ENCODE data around the gene MIEF2. TPM values are rescaled to one million over a fixed set of nuclear protein-coding genes. Genes with fewer than 3 reads are reported as not detected.
"Not testable (repeated sequence)": the region's sequence is repeated elsewhere in the genome, so short reads cannot be mapped to it uniquely, and the experiment has no call there.

MIEF2 gene
- polyA plus RNA-seq, 2 of the 4 experiments (the other 2 are of a cell fraction) = 3.7 to 8.5 TPM

GRCh38 chr17:18213666-18214270 lies 46.7 kb upstream of the MIEF2 start:
- FAIRE-seq (no peak), DNase-seq (ENCODE audit: low read depth in 1 of 2, low spot score in 1 of 2) (no peak), ATAC-seq (no peak)
- Histone ChIP-seq H3K4me2 (no peak overlapping the region), H3K4me3 (no peak overlapping the region), H3K4me1 (no peaks in the 10 kb centered on the region), H3K9me3 (no peaks in the 10 kb centered on the region), H3K27ac (no peak overlapping the region)
- TF ChIP-seq MYC (IDR thresholded peaks at IDR 0.05; ENCODE audit: borderline replicate concordance, low read length) (no peak), RNF2 (IDR thresholded peaks at IDR 0.05; ENCODE audit: borderline replicate concordance, low read depth) (no peak), ZC3H11A (IDR thresholded peaks at IDR 0.05) (no peak), HES2 (IDR thresholded peaks at IDR 0.05) (no peak), NR3C1 (IDR thresholded peaks at IDR 0.05) (no peak), JUNB (IDR thresholded peaks at IDR 0.05) (no peak), NPAS2 (CRISPR knock-in tag; IDR thresholded peaks at IDR 0.05; ENCODE audit: borderline replicate concordance) (no peak), USF2 (IDR thresholded peaks at IDR 0.05) (no peak), RARB (CRISPR knock-in tag; IDR thresholded peaks at IDR 0.05) (no peak), HDAC2 (IDR thresholded peaks at IDR 0.05) (no peak), E2F6 (IDR thresholded peaks at IDR 0.05; ENCODE audit: borderline replicate concordance, low read depth) (no peak), MAFK (IDR thresholded peaks at IDR 0.05; ENCODE audit: partially characterized antibody) (no peak)
- TF ChIP-seq, protein P1, sequence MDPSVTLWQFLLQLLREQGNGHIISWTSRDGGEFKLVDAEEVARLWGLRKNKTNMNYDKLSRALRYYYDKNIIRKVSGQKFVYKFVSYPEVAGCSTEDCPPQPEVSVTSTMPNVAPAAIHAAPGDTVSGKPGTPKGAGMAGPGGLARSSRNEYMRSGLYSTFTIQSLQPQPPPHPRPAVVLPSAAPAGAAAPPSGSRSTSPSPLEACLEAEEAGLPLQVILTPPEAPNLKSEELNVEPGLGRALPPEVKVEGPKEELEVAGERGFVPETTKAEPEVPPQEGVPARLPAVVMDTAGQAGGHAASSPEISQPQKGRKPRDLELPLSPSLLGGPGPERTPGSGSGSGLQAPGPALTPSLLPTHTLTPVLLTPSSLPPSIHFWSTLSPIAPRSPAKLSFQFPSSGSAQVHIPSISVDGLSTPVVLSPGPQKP (IDR thresholded peaks at IDR 0.05; ENCODE audit: low read depth, low read length) = no peak
- ChIA-PET CTCF (no interaction called here), POLR2A (no interaction called here)
- WGBS (ENCODE audit: missing lambda C conversion rate) = 71% methylated on average over 7 of the region's 7 CpGs

DNA sequence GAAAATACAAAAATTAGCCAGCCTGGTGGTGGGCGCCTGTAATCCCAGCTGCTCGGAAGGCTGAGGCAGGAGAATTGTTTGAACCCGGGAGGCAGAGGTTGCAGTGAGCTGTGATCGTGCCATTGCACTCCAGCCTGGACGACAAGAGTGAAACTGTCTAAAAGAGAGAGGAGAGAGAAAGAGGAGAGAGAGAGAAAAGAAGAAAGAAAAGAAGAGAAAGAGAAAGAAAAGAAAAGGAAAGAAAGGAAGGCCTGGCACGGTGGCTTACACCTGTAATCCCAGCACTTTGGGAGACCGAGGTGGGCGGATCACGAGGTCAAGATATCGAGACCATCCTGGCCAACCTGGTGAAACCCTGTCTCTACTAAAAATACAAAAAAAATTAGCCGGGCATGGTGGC lies 43.6 kb upstream of the MIEF2 start:
- DNase-seq (ENCODE audit: low read depth in 1 of 2, low spot score in 1 of 2); H3K9me3 ChIP-seq; ATAC-seq; H3K4me3 ChIP-seq; H3K27ac ChIP-seq; FAIRE-seq; H3K4me2 ChIP-seq; H3K4me1 ChIP-seq: not testable (repeated sequence)
- ChIA-PET POLR2A (interaction anchor here (0.8 kb wide), 1 partner anchor 11 kb away, joined by 4 read pairs; no protein-coding TSS in a partner anchor), CTCF (interaction anchor here (0.6 to 7.1 kb wide), 20 partner anchors 10 to 146 kb away, joined by 3 to 106 read pairs (median 6); partner anchors contain the start of genes MIEF2 and SHMT1)
- WGBS (ENCODE audit: missing lambda C conversion rate) = 73% methylated on average over 11 of the region's 11 CpGs

- 5% methylated on average over 6 of the region's 6 CpGs for WGBS (ENCODE audit: missing lambda C conversion rate)
- Histone ChIP-seq H3K9me3 (no peaks in the 10 kb centered on the region), H3K27ac (no peak overlapping the region), H3K4me2 (no peak overlapping the region), H3K4me1 (peaks cover 7% of the 10 kb centered on the region; the same call in 2 of the 3 replicates), H3K4me3 (no peak overlapping the region)
- DNase-seq (ENCODE audit: low read depth in 1 of 2, low spot score in 1 of 2) (peak; percentile 71 to 97), FAIRE-seq (peak; percentile 86), ATAC-seq (peak; percentile 87 to 95)
- CTCF ChIA-PET = interaction anchor here (0.6 to 7.1 kb wide), 33 partner anchors 8 to 157 kb away, joined by 3 to 106 read pairs (median 4); partner anchors contain the start of genes MIEF2 and SHMT1
- POLR2A ChIA-PET = interaction anchor here (0.7 kb wide), 1 partner anchor 42 kb away, joined by 11 read pairs; no protein-coding TSS in a partner anchor
- no peak for TF ChIP-seq HES2 (IDR thresholded peaks at IDR 0.05)
- TF ChIP-seq CBX2 (IDR thresholded peaks at IDR 0.05; ENCODE audit: borderline replicate concordance, low read depth) = no peak
- TF ChIP-seq HOXA7 (CRISPR knock-in tag; IDR thresholded peaks at IDR 0.05) = no peak
- no peak for TF ChIP-seq BCL3 (IDR thresholded peaks at IDR 0.05)
- TF ChIP-seq TFCP2L1 (CRISPR knock-in tag; IDR thresholded peaks at IDR 0.05) = no peak
- TF ChIP-seq SMC3 (IDR thresholded peaks at IDR 0.05) = peak; percentile 65
- no peak for TF ChIP-seq MAFK (IDR thresholded peaks at IDR 0.05; ENCODE audit: partially characterized antibody)
- no peak for TF ChIP-seq E2F6 (IDR thresholded peaks at IDR 0.05; ENCODE audit: borderline replicate concordance, low read depth)
- no peak for TF ChIP-seq ZFP36 (IDR thresholded peaks at IDR 0.05; ENCODE audit: borderline replicate concordance, partially characterized antibody)
- TF ChIP-seq FOXS1 (CRISPR knock-in tag; IDR thresholded peaks at IDR 0.05) = no peak
- peak; percentile 85 for TF ChIP-seq CTCF (IDR thresholded peaks at IDR 0.05)
- TF ChIP-seq CHD2 (IDR thresholded peaks at IDR 0.05; ENCODE audit: low read length, partially characterized antibody) = no peak
- no peak for TF ChIP-seq PBX3 (IDR thresholded peaks at IDR 0.05)
Observed at GRCh38 chr17:18217412-18218015, 42.9 kb upstream of the MIEF2 start.

All from A549 (cell line).